GM12872 (cell line): ENCODE measurements around the gene MFSD11.

Experiments used
- TF ChIP-seq, protein P1 (sequence below): IDR thresholded peaks from 3 replicates; pipeline ENCODE4 v1.5.1; 2011; ENCODE audit warnings: low read depth, mild to moderate bottlenecking, low read length, moderate library complexity; ENCODE audit not compliant: insufficient read depth

Gene MFSD11

DNA sequence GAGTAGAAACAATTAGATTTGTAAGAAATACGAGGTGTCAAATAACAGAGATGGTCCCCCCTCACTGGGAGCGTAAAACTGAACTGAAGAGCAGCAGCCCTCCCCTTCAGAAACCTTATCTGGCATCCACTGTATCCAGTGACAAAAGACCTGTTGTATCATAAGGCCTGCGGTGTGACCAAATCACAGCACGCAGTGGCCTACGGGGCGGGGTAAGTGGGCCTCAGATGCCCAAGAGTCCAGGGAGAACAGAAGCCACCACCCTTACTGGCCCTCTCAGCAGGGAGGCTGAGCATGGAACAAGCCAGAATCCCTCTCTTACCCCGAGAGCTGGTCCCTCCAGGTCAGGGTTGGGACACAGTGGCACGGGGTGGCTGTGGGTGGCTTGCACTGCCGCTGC is 17.0 kb upstream of the MFSD11 start:
- TF ChIP-seq, protein P1, sequence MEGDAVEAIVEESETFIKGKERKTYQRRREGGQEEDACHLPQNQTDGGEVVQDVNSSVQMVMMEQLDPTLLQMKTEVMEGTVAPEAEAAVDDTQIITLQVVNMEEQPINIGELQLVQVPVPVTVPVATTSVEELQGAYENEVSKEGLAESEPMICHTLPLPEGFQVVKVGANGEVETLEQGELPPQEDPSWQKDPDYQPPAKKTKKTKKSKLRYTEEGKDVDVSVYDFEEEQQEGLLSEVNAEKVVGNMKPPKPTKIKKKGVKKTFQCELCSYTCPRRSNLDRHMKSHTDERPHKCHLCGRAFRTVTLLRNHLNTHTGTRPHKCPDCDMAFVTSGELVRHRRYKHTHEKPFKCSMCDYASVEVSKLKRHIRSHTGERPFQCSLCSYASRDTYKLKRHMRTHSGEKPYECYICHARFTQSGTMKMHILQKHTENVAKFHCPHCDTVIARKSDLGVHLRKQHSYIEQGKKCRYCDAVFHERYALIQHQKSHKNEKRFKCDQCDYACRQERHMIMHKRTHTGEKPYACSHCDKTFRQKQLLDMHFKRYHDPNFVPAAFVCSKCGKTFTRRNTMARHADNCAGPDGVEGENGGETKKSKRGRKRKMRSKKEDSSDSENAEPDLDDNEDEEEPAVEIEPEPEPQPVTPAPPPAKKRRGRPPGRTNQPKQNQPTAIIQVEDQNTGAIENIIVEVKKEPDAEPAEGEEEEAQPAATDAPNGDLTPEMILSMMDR = no peak

DNA sequence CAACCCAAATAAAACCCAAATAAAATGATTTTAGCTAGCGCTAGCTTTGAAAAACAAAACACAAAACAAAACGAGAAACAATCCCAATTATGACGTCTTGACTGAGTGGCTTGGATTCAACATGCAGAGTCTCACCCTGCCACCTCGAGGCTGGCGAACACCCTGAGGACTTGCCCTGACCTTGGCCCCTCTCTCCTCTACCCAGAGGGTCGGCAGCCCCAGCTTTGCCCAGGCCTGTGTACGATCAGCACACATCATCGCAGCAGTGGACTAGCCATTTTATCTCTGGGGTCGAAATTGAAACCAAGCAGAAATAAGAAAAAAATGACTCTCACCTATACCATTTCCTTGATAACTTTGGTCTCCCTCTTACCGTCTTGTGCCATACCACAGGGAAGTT is 16.5 kb upstream of the MFSD11 start:
- TF ChIP-seq, protein P1 = no peak

DNA sequence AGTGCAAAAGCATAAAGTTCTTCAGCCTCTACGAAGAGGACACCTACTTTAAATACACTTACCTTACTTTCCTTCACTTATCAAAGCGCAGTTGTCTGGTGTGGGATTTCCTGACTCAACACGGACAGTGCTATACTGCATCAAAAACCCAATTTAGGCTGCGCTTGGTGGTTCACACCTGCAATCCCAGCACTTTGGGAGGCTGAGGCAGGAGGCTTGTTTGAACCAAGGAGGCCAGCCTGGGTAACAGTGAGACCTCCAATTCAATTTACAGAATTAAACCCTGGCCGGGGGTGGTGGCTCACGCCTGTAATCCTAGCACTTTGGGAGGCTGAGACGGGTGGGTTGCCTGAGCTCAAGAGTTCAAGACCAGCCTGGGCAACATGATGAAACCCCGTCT is 15.6 kb upstream of the MFSD11 start:
- TF ChIP-seq, protein P1 = no peak

DNA sequence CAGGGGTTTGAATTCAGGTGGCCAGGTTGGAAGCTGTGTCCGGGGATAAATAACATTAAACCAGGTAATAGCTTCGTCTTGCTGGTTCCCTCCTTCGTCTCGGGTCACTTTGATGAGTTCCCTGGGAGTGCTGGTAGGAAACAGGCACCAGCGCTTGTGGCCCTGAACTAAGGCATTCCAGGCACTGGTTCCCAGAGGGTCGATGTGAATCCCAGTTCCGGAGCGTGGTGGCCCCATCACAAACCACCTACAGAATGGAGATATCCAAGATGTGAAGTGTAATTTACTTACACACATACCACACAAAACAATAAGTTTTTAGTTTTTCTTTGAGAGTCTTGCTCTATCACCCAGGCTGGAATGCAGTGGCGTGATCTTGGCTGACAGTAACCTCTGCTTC is 14.1 kb upstream of the MFSD11 start:
- TF ChIP-seq, protein P1 = no peak

DNA sequence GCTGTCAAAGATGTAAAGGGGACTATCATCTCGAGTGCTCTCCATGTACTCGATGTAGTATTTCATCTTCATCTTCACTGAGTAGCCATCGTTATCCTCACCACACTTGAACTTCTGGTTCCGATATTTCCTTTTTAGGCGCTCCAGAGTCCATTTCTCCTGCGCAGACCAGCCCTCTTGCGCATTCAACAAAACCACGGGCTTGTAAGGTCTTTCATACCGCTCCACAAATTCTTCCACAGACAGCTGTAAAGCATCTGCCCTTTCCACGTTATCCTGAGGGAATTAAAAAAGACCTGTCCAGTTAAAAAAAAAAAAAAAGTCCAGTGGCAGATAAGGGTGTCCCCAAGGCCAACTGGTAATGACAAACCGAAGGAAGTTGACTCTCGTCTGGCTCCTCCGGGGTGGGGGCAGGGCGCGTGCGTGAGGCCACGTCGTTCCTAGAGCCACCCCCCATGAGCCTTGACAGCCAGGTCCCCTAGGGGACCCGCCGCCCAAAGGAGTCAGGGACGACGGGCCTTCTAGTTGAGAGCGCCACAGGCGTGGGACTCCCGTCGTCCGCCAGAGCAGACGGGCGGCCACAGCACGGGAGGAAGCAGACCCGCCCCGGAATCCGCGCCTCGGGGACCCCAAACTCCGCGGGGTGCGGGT is 12.2 kb upstream of the MFSD11 start:
- TF ChIP-seq, protein P1 = no peak

DNA sequence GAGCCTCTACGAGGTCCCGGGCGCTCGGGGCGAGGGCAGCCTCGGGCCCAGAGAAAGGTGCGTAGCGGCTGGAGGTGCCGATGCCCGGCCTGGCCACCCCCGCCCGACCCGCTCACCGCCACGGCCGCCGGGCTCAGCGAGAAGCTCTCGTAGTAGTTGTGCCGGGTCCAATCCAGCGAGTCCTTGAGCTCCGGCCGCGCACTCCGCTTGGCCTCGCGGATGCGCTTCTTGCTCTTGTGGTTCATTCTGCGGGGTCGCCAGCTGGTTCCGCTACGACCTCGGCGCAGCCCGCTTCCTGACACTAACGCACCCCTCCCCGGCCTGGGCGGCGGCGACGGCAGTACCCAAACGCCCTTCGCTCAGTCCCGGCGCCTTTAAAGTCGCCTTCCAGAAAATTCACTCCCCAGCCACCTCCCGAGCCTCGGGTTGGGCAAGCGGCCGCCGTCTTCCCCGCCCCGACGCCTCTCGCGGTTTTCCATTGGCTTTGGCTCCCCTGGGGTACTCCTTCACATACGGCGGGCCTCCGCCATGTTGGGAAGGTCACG is 11.6 kb upstream of the MFSD11 start, which contains the start of gene JMJD6:
JMJD6 (minus strand) TSS at position 376 of the 545 bp plus-strand sequence; CDS start at position 245, 131 bp downstream.
- TF ChIP-seq, protein P1 = no peak

DNA sequence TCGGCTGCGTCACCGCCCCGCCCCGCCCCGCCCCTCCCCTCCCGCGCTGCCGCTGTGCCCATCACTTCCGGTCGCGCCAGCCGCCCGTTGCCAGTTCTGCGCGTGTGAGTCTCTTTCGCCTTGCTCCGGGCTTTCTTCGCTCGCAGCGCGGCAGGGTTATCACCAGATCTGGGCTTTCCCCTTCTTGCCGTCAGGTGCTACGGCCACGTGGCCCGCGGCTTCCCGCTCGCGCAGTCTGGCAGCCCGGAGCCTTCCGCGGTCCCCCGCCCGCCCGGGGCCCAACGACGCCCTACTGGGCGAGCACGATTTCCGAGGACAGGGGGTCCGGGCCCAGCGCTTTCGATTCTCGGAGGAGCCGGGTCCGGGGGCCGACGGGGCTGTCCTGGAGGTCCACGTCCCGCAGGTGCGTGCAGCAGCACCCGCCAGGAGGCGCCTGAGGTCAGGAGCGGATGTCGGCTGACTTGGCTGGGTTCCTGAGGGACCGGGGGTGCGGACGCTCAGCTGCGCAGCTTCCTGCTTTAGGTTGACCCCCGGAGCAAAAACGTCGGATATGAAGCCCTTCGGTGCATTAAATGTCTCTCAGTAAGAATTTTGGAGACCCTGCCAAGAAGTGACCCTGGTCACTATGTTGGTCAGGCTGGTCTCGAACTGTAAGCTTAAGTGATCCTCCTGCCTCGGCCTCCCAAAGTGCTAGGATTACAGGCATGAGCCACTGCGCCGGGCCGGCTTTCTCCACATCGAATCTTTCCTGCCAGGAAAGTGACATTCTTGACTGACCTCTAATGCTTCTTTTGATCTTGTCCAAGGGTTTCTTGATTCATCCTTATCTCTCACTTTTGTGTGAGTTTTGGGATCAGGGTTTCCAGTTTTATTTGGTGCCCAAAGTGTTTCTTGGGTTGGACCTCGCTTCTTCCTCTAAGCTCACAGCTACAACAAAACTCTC is 10.9 kb upstream of the MFSD11 start, which contains the start of gene METTL23:
METTL23 (plus strand) TSS at position 64 of the 943 bp plus-strand sequence. CDS start 2,872 bp downstream, outside the sequence.
- TF ChIP-seq, protein P1 = peak; percentile 77
